ENCODE data around the gene DHRS7. TPM values are rescaled to one million over a fixed set of nuclear protein-coding genes. Genes with fewer than 3 reads are reported as not detected.
A peak's percentile ranks its signal among the peaks of the same experiment; 100 is the strongest.

The DHRS7 gene
- total and polyA plus RNA-seq, 10 of the 15 experiments (the other 5 are each of a cell fraction or from before 2014, with no cell fraction given) = 55.0 to 99.8 (median 62.2) TPM

- TF ChIP-seq, protein P1, sequence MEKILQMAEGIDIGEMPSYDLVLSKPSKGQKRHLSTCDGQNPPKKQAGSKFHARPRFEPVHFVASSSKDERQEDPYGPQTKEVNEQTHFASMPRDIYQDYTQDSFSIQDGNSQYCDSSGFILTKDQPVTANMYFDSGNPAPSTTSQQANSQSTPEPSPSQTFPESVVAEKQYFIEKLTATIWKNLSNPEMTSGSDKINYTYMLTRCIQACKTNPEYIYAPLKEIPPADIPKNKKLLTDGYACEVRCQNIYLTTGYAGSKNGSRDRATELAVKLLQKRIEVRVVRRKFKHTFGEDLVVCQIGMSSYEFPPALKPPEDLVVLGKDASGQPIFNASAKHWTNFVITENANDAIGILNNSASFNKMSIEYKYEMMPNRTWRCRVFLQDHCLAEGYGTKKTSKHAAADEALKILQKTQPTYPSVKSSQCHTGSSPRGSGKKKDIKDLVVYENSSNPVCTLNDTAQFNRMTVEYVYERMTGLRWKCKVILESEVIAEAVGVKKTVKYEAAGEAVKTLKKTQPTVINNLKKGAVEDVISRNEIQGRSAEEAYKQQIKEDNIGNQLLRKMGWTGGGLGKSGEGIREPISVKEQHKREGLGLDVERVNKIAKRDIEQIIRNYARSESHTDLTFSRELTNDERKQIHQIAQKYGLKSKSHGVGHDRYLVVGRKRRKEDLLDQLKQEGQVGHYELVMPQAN (conservative IDR thresholded peaks at IDR 0.05) = no peak
- TF ChIP-seq CHD1 (IDR thresholded peaks at IDR 0.05; ENCODE audit: low read depth, low read length) (peak; percentile 19; the same call in 1 of the 2 replicates), ZBTB11 (CRISPR knock-in tag; IDR thresholded peaks at IDR 0.05) (no peak), HCFC1 (IDR thresholded peaks at IDR 0.05; ENCODE audit: low read length) (no peak), MEF2A (IDR thresholded peaks at IDR 0.05; ENCODE audit: insufficient read depth, low read depth, low read length) (peak; percentile 67; the same call in 1 of the 2 replicates), JUND (IDR thresholded peaks at IDR 0.05; ENCODE audit: low read depth, low read length) (no peak), ZZZ3 (IDR thresholded peaks at IDR 0.05; ENCODE audit: control insufficient read depth, insufficient read length, low read depth) (no peak), MYC (IDR thresholded peaks at IDR 0.05; ENCODE audit: insufficient read depth, insufficient read length, insufficient replicate concordance, low read length, severe bottlenecking) (no peak), HDAC2 (IDR thresholded peaks at IDR 0.05) (no peak), ZNF592 (IDR thresholded peaks at IDR 0.05) (no peak), TBL1XR1 (IDR thresholded peaks at IDR 0.05; ENCODE audit: low read depth, low read length) (no peak), IKZF1 (conservative IDR thresholded peaks at IDR 0.05) (peak; percentile 73), NR2C2 (IDR thresholded peaks at IDR 0.05; ENCODE audit: borderline replicate concordance, control insufficient read depth, insufficient read length, low read depth) (no peak)
- TF ChIP-seq, protein P2, sequence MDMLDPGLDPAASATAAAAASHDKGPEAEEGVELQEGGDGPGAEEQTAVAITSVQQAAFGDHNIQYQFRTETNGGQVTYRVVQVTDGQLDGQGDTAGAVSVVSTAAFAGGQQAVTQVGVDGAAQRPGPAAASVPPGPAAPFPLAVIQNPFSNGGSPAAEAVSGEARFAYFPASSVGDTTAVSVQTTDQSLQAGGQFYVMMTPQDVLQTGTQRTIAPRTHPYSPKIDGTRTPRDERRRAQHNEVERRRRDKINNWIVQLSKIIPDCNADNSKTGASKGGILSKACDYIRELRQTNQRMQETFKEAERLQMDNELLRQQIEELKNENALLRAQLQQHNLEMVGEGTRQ (IDR thresholded peaks at IDR 0.05; ENCODE audit: borderline replicate concordance, low read depth, low read length) = no peak
- TF ChIP-seq, protein P3, sequence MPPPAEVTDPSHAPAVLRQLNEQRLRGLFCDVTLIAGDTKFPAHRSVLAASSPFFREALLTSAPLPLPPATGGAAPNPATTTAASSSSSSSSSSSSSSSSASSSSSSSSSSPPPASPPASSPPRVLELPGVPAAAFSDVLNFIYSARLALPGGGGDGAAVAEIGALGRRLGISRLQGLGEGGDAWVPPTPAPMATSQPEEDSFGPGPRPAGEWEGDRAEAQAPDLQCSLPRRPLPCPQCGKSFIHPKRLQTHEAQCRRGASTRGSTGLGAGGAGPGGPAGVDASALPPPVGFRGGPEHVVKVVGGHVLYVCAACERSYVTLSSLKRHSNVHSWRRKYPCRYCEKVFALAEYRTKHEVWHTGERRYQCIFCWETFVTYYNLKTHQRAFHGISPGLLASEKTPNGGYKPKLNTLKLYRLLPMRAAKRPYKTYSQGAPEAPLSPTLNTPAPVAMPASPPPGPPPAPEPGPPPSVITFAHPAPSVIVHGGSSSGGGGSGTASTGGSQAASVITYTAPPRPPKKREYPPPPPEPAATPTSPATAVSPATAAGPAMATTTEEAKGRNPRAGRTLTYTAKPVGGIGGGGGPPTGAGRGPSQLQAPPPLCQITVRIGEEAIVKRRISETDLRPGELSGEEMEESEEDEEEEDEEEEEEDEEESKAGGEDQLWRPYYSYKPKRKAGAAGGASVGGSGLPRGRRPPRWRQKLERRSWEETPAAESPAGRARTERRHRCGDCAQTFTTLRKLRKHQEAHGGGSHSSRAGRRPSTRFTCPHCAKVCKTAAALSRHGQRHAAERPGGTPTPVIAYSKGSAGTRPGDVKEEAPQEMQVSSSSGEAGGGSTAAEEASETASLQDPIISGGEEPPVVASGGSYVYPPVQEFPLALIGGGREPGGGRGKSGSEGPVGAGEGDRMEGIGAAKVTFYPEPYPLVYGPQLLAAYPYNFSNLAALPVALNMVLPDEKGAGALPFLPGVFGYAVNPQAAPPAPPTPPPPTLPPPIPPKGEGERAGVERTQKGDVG (CRISPR knock-in tag; IDR thresholded peaks at IDR 0.05) = no peak
These were observed 41.8 kb upstream of the DHRS7 start (continued) for GRCh38 chr14:60206837-60207533.

Measured in GM12878 (cell line).